Measurements from ENCODE around the gene FAM185A. TPM values are rescaled to one million over a fixed set of nuclear protein-coding genes. Genes with fewer than 3 reads are reported as not detected.
"Not testable (repeated sequence)": the region's sequence is repeated elsewhere in the genome, so short reads cannot be mapped to it uniquely, and the experiment has no call there.

FAM185A gene
- total RNA-seq, 2 experiments from 2014 or later: 9.1 to 10.2 TPM

- ChIA-PET CTCF (no interaction called here), POLR2A (no interaction called here)
These were observed 74.8 kb downstream of the FAM185A start for GRCh38 chr7:102823390-102824119.

- ChIA-PET POLR2A (no interaction called here), CTCF (no interaction called here)
These were observed 79.5 kb downstream of the FAM185A start for GRCh38 chr7:102828286-102828685.

GRCh38 chr7:102829075-102829474 is 80.3 kb downstream of the FAM185A start:
- CTCF ChIA-PET: no interaction called here
- POLR2A ChIA-PET: no interaction called here

- CTCF ChIA-PET: no interaction called here
- POLR2A ChIA-PET: no interaction called here
These were observed 81.4 kb downstream of the FAM185A start for GRCh38 chr7:102830197-102830596.

- CTCF ChIA-PET: interaction anchor here (1.1 kb wide), 1 partner anchor 19 kb away, joined by 4 read pairs; no protein-coding TSS in a partner anchor
- POLR2A ChIA-PET: no interaction called here
These were observed 83.9 kb downstream of the FAM185A start for GRCh38 chr7:102832674-102833073.

- CTCF ChIA-PET: interaction anchor here (1.1 kb wide), 1 partner anchor 20 kb away, joined by 4 read pairs; no protein-coding TSS in a partner anchor
- POLR2A ChIA-PET: no interaction called here
These were observed 84.5 kb downstream of the FAM185A start for GRCh38 chr7:102833343-102833742.

GRCh38 chr7:102834466-102834865 is 85.7 kb downstream of the FAM185A start:
- ChIA-PET CTCF (interaction anchor here (1.4 kb wide), 1 partner anchor 19 kb away, joined by 4 read pairs; no protein-coding TSS in a partner anchor), POLR2A (no interaction called here)

GRCh38 chr7:102834999-102835398 is 86.2 kb downstream of the FAM185A start:
- ChIA-PET CTCF (interaction anchor here (1.4 kb wide), 1 partner anchor 19 kb away, joined by 4 read pairs; no protein-coding TSS in a partner anchor), POLR2A (interaction anchor here (0.6 to 0.7 kb wide), 2 partner anchors 11 to 17 kb away, joined by 3 read pairs; no protein-coding TSS in a partner anchor)

GRCh38 chr7:102836191-102836919 is 87.6 kb downstream of the FAM185A start:
- ChIA-PET POLR2A (no interaction called here), CTCF (no interaction called here)

GRCh38 chr7:102836977-102837376 is 88.2 kb downstream of the FAM185A start:
- CTCF ChIA-PET: interaction anchor here (0.6 kb wide), 1 partner anchor 79 kb away, joined by 4 read pairs; no protein-coding TSS in a partner anchor
- POLR2A ChIA-PET: no interaction called here

- POLR2A ChIA-PET: no interaction called here
These were observed 89.0 kb downstream of the FAM185A start for GRCh38 chr7:102837802-102838201.

GRCh38 chr7:102838572-102839101 is 89.8 kb downstream of the FAM185A start:
- POLR2A ChIA-PET, CTCF ChIA-PET: not testable (repeated sequence)

More at GRCh38 chr7:102837802-102838201, 89.0 kb downstream of the FAM185A start:
- CTCF ChIA-PET: interaction anchor here (0.5 to 0.6 kb wide), 2 partner anchors 80 to 1984 kb away, joined by 3 to 4 read pairs; no protein-coding TSS in a partner anchor

- POLR2A ChIA-PET: no interaction called here
- CTCF ChIA-PET: no interaction called here
These were observed 91.6 kb downstream of the FAM185A start for GRCh38 chr7:102840404-102840803.

- ChIA-PET CTCF (no interaction called here), POLR2A (no interaction called here)
These were observed 92.5 kb downstream of the FAM185A start for GRCh38 chr7:102841290-102841689.

GRCh38 chr7:102842284-102842683 is 93.5 kb downstream of the FAM185A start:
- CTCF ChIA-PET: no interaction called here
- POLR2A ChIA-PET: no interaction called here

GRCh38 chr7:102843850-102844249 is 95.1 kb downstream of the FAM185A start:
- CTCF ChIA-PET: no interaction called here
- POLR2A ChIA-PET: no interaction called here

- CTCF ChIA-PET: no interaction called here
- POLR2A ChIA-PET: no interaction called here
These were observed 96.5 kb downstream of the FAM185A start for GRCh38 chr7:102845346-102845745.

- ChIA-PET POLR2A (no interaction called here), CTCF (no interaction called here)
These were observed 100.3 kb downstream of the FAM185A start for GRCh38 chr7:102849079-102849478.

- CTCF ChIA-PET: no interaction called here
These were observed 100.7 kb downstream of the FAM185A start for GRCh38 chr7:102849538-102849937.

GRCh38 chr7:102856036-102856435 is 107.2 kb downstream of the FAM185A start:
- CTCF ChIA-PET: no interaction called here
- POLR2A ChIA-PET: no interaction called here

More at GRCh38 chr7:102849538-102849937, 100.7 kb downstream of the FAM185A start:
- POLR2A ChIA-PET: no interaction called here
